HG03442 (cell line): ENCODE measurements around the gene BANP.
"Not testable (repeated sequence)": the region's sequence is repeated elsewhere in the genome, so short reads cannot be mapped to it uniquely, and the experiment has no call there.

Experiments
- ATAC-seq: cut with Tn5 transposase; IDR thresholded peaks from one replicate; pipeline ENCODE4 v1.9.1; 2021; ENCODE audit warnings: mild to moderate bottlenecking, moderate library complexity; ENCODE audit not compliant: unreplicated experiment

BANP gene

GRCh38 chr16:88077328-88078108, 126.3 kb downstream of the BANP start:
- no peak for ATAC-seq

- no peak for ATAC-seq
These were observed 127.0 kb downstream of the BANP start for GRCh38 chr16:88078111-88078775.

GRCh38 chr16:88083582-88083981, 132.3 kb downstream of the BANP start:
- ATAC-seq = no peak

- ATAC-seq = no peak
These were observed 133.6 kb downstream of the BANP start for GRCh38 chr16:88084881-88085280.

DNA sequence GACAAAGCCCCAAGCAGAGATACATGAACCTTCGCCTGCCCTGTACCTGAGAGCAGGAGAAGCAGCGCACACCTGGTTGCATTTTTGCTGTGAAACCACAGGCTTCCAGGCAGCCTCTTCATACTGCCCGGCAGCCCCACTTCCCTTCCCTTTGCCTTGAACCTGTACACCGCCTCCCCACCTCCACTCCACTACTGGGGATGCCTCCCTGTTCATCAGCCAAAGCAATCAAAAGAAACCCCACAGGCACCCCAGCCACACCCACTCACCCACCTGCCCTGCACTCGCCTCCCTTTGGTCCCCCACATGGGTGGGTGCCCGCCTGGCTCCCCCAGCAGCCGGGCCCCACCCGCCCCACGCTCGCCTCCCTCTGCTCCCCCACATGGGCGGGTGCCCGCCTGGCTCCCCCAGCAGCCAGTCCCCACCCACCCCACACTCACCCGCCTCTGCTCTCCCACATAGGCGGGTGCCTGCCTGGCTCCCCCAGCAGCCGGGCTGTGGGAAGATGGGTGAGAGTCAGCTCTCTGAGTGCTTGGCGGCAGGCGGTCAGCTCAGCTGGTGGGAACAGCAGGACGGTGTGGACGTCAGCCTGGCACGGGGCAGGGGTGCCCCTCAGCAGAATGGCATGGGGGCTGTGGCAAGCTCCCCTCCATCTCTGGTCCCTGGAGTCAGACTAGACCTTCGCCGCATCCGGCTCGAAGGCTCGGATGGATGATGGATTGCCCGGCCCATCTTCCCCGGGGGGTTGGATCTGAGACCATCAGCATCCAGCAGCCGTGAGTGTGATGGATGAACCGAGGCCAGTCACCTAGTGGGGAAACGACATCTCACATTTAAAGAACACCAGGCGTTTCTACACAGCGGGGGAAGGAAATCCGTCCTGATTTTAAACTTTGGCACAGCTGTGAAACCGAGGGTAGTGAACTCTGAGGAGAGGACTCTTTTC, 135.6 kb downstream of the BANP start:
- no peak for ATAC-seq

DNA sequence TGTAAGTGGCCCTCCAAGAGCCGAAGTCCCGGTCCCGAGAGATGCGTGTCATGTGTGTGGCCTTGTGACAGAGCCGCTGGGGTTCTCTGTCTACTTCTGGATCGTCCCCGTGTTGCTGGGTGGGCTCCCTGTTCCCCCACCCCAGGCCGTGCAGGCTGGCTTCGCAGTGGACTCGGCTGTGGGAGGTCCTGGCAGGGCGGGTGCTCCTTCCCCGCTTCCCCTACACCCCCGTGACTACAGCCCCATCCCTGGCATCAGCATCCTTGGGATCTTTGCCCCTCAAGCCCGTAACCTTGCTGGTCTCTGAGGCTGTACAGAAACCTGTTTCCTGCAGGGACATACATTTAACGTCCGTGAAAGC, 136.3 kb downstream of the BANP start:
- no peak for ATAC-seq

DNA sequence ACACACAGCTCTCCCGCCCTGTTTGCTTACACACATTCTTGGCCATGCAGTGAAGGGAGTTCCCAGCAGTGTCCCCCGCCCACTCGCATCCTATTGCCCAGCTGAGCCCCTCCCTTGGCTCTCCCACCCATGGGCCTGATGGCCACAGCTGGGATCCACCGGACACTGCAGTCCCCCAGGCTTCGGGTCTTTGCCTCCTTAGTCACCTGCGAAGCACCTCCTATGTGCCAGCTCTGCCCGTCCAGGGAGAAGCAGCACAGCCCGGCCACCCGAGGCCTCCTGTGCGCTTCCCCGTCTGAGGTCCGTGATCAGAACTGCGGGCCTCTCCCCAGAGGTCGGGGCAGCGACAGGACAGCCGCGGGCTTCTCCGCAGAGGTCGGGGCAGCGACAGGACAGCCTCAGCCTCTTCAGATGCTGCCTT, 136.9 kb downstream of the BANP start:
- no peak for ATAC-seq

GRCh38 chr16:88088611-88089010, 137.4 kb downstream of the BANP start:
- ATAC-seq = not testable (repeated sequence)

- not testable (repeated sequence) for ATAC-seq
These were observed 137.8 kb downstream of the BANP start for GRCh38 chr16:88089071-88089470.

DNA sequence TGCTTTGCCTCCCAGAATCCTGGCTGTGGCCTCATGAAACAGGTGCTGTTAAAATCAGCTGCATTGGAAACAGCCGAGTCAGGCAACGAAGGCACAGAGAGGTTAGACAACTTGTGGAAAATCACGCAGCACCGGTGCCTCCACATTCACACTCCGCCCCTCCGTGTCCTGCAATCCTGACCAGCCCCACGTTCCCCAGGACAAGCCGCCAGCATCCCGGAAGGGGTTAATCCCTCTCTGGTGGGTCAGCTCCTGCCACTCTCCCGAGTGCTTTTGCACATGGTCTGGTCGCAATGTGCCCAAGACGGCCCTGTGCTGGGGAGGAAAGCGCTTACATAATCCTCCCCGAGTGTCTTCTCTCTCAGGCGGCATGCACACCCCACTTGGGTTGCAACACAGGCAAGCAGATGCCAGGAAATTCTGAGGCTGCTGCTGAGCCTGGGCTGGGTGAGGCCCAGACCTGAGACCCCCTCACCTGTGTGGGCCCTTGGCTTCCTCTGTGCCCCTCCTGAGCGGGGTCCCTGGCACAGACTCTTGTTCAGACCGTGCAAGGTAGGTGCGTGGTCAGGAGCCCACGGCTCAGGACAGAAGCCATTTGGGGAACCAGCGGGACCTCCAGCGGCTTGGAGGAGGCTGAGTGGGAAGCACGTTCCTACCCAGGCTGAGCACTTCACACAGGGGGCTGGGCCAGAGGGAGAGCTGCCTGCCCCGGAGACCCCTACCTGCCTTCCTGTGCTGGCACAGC, 138.6 kb downstream of the BANP start:
- ATAC-seq = not testable (repeated sequence)

- ATAC-seq = not testable (repeated sequence)
These were observed 139.3 kb downstream of the BANP start for GRCh38 chr16:88090377-88091175.

DNA sequence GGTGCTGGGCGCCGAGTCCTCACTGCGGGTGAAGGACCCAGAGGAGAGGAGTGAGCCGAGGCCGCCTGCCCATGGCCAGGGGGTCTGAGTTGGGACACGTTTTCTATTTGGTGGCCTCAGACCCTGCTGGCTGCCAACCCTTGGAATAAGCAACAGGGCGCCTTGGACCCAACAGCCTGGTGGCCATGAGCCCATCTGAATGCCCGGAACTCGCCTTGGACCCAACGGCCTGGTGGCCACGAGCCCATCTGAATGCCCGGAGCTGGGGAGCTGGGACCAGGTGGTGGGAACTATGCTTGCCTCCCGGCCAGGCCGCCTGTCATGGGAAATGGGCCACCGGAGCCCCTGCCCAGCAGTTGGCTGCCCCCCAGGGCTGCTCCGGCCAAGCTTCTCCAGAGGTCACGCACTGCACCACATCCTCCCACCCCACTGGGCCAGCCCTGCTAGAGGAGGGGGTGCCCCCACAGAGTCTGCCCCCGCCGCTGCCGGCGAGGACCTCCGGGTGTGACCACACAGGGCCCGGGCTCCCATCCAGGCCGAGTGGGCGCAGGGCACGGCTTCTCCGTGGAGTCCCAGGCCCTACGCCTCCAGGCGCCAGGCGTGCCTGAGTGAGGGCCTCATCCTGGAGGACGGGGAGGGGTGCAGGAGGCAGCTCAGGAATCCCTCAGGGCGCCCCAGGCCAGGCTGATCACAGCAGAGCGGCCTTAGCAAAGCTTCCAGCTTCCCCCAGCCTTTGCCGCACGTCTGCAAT, 140.2 kb downstream of the BANP start:
- ATAC-seq = not testable (repeated sequence)

DNA sequence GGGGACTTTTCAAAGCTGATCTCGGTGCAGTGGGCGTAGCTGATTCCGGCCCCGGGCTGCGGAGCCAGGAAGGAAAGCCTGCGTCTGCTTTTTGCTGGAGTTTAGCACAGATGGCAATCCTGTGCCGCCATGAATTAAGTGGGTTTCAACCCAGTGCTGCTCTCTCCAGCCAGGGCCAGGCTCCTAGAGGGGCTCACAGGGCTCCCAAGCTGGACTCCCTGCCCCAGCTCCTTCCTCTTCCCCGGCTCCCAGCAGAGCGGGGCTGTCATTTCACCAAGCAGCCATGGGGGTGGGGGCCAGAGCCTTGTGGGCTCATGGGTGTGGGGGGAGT, 140.7 kb downstream of the BANP start:
- not testable (repeated sequence) for ATAC-seq

GRCh38 chr16:88092791-88093555, 141.7 kb downstream of the BANP start:
- not testable (repeated sequence) for ATAC-seq

DNA sequence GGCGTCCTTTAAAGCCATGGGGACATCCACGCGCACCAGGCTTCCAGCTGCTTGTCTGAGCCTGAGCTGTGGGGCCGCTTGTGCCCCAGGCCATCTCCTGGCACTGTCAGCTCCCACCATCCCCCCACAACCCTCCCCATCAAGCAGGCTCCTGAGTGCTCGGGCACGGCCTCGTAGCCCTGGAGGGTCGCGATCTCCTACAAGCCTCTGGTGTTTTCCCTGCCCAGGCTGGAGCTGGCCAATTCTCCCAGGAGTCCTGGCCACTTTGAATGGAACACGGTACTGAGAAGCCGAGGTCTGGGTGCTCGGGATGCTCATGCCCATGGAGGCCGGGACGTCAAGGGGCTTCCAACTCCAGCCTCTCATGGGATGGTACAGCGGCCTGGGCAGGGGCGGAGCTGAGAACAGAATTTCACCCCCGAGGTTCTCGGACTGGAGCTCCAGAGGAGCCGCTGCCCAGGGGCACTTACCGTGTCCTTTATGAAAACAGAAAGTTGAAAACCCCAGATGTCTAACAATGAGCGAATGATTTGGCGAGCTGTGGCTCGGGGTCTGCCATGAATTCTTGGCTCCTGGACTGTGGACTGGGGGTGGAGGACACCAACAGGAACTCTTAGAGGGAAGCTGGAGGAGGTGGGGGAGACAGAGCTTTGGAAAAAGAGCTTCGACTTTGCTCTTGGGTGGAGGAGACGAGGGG, 142.5 kb downstream of the BANP start:
- ATAC-seq = not testable (repeated sequence)

DNA sequence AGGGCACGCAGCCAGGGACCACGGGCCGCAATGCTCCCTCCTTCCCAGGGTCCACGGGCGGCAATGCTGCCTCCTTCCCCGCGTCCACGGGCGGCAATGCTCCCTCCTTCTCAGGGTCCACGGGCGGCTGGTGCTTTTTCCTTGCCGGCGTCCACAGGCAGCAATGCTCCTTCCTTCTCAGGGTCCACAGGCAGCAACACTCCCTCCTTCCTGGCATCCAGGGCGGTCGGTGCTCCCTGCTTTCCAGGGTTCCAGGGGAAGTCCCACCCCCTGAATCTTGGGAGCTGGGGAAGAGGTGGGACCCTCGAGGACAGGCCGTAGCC, 143.0 kb downstream of the BANP start:
- not testable (repeated sequence) for ATAC-seq

DNA sequence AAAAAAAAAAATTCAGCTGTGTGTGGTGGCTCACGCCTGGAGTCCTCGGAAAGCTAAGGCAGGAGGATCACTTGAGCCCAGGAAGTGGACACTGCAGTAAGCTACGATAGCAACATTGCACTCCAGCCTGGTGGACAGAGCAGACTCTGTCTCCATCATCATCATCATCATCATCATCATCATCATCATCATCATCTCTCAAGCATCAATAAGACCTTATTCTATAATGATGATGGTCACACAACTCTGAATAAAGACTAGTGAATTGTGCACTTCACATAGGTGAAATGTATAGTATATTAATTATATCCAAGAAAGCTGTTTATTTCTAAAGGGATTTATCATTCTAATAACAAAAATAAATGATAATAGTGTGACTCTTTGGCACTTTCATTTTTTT, 143.7 kb downstream of the BANP start:
- ATAC-seq = not testable (repeated sequence)

DNA sequence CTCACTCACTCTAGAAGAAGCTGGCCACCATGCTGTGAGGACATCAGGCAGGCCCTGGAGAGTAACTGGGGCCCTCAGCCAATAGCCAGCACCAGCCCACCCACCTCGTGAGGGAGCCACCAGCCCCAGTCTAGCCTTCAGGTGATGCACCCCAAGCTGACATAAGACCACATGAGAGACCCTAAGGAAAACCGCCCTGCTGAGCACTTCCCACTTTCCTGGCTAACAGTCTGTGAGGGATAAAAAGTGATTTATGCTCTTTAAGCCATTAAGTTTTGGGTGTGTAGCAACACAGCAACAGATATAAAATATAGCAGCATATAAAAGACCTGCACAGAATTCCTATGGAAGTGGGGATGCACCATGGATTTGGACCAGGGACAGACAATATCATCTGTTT, 145.4 kb downstream of the BANP start:
- ATAC-seq = not testable (repeated sequence)
